ENCODE data around the gene CPE. TPM values are rescaled to one million over a fixed set of nuclear protein-coding genes. Genes with fewer than 3 reads are reported as not detected.

Gene CPE
- total and polyA plus RNA-seq, 2 of the 4 experiments (the other 2 are of a cell fraction) = 3.6 to 13.5 TPM

- POLR2A ChIA-PET (ENCODE audit: unreplicated experiment) = no interaction called here
Measured at GRCh38 chr4:165331359-165331758, 47.4 kb upstream of the CPE start.

More at GRCh38 chr4:165331359-165331758, 47.4 kb upstream of the CPE start:
- Histone ChIP-seq H2BK15ac (ENCODE audit: low read depth, low read length) (no peak overlapping the region), H4K91ac (ENCODE audit: insufficient read depth, low read depth, low read length) (no peak overlapping the region), H3K56ac (ENCODE audit: extremely low read depth, insufficient read depth, low read length) (no peak overlapping the region), H2AK9ac (replicated peaks; ENCODE audit: low read depth, low read length, poor library complexity) (no peak overlapping the region), H2AFZ (replicated peaks; ENCODE audit: low read length, poor library complexity) (no peak overlapping the region), H3K14ac (replicated peaks; ENCODE audit: low read depth, low read length) (no peak overlapping the region), H3K4me2 (ENCODE audit: low read depth, low read length) (no peak overlapping the region), H3K79me1 (ENCODE audit: low read depth in 1 of 2, low read length in 2 of 2) (peaks cover 10 to 26% of the 10 kb centered on the region in 2 experiments), H3K36me3 (ENCODE audit: control insufficient read depth, insufficient read depth, low read length) (no peaks in the 10 kb centered on the region), H2BK120ac (ENCODE audit: low read depth, low read length) (no peak overlapping the region), H3K18ac (ENCODE audit: low read depth, low read length) (no peak overlapping the region), H4K8ac (ENCODE audit: low read depth in 2 of 2, low read length in 2 of 2) (no peak overlapping the region), H3K27me3 (ENCODE audit: control insufficient read depth, insufficient read depth, low read length) (no peaks in the 10 kb centered on the region), H2BK20ac (ENCODE audit: low read depth, low read length) (no peak overlapping the region), H4K5ac (ENCODE audit: low read depth, low read length) (no peak overlapping the region), H3K4me1 (ENCODE audit: control insufficient read depth, insufficient read depth, low read length) (peaks cover under 1% of the 10 kb centered on the region; the same call in 1 of the 2 replicates), H3K4me3 (ENCODE audit: insufficient read depth, low read depth, low read length) (no peak overlapping the region), H3K27ac (ENCODE audit: insufficient read depth, low read length) (no peak overlapping the region), H4K20me1 (ENCODE audit: insufficient read depth, low read length) (no peaks in the 10 kb centered on the region), H3K9ac (ENCODE audit: low read depth, low read length) (no peak overlapping the region), H3K23ac (ENCODE audit: low read depth, low read length) (no peak overlapping the region), H3K4ac (ENCODE audit: low read depth, low read length) (no peak overlapping the region), H2AK5ac (ENCODE audit: low read depth, low read length) (no peak overlapping the region), H3K9me1 (ENCODE audit: insufficient read depth, low read length) (0 out of 2 replicates have a peak, but pooled peaks cover under 1% of the 10 kb centered on the region), H2BK5ac (ENCODE audit: low read depth, low read length, poor library complexity, severe bottlenecking) (no peak overlapping the region), H3K9me3 (ENCODE audit: control insufficient read depth, insufficient read depth, low read length) (no peaks in the 10 kb centered on the region)
- DNase-seq = no peak
- CTCF ChIA-PET = no interaction called here
- no CpG with 5 or more reads among the region's 1 CpG for WGBS, 2 experiments (ENCODE audit: extremely low coverage in 2 of 2, insufficient read length in 1 of 2)
- TF ChIP-seq CEBPB (IDR thresholded peaks at IDR 0.05; ENCODE audit: low read depth, low read length) (no peak), CHD1 (IDR thresholded peaks at IDR 0.05; ENCODE audit: low read depth, low read length) (no peak), MXI1 (IDR thresholded peaks at IDR 0.05; ENCODE audit: borderline replicate concordance, low read depth, low read length) (no peak), BHLHE40 (IDR thresholded peaks at IDR 0.05; ENCODE audit: low read depth, low read length) (no peak), CTCF (conservative IDR thresholded peaks at IDR 0.05; ENCODE audit: low read depth, low read length) (no peak), RFX5 (IDR thresholded peaks at IDR 0.05; ENCODE audit: low read depth, low read length) (no peak), MAFK (IDR thresholded peaks at IDR 0.05; ENCODE audit: low read depth, low read length) (no peak), RCOR1 (IDR thresholded peaks at IDR 0.05; ENCODE audit: insufficient replicate concordance, low read length) (no peak), ELK1 (IDR thresholded peaks at IDR 0.05; ENCODE audit: borderline replicate concordance, low read depth, low read length) (no peak)
- in situ Hi-C loops (cut with MboI; ENCODE audit: low sequenced_read_pairs) (loop anchor here (25.0 kb wide), 1 partner anchor 119 kb away; the partner anchor contains the start of gene KLHL2), intact Hi-C loops (cut with micrococcal nuclease) (no loop called here), dilution Hi-C loops (cut with HindIII; ENCODE audit: low sequenced_read_pairs, unreplicated experiment) (no loop called here)
- BruUV-seq (replicated peaks) = no TSS peak
- no peak for ATAC-seq (ENCODE audit: low read depth)
